Peyer's patch (tissue), 4 donors: ENCODE results near the gene STOML2. TPM values are rescaled to one million over a fixed set of nuclear protein-coding genes. Genes with fewer than 3 reads are reported as not detected.

Experiments
- DNase-seq, 3 donors: peaks; one replicate each; pipeline ENCODE4 v3.0.0-alpha.2; 2017 to 2019
- H3K27ac ChIP-seq, 4 donors: fragments of 200-600 bp; sonication (generic); one replicate each; pipeline ENCODE4 v1.5.1; 2016 to 2019
- H3K27me3 ChIP-seq, 2 donors: fragments of 200-600 bp; sonication (generic); one replicate each; pipeline ENCODE4 v1.5.1; 2019
- H3K36me3 ChIP-seq, 3 donors: fragments of 200-600 bp; sonication (generic); one replicate each; pipeline ENCODE4 v1.5.1; 2016 to 2019
- H3K4me1 ChIP-seq, 4 donors: fragments of 200-600 bp; sonication (generic); one replicate each; pipeline ENCODE4 v1.5.1; 2016 to 2019
- H3K4me3 ChIP-seq, 4 donors: fragments of 200-600 bp; sonication (generic); 1 replicate in 3 of 4; 2 replicates in 1 of 4; pipeline ENCODE4 v1.5.1; 2016 to 2019; ENCODE audit warnings: mild to moderate bottlenecking in 1 of 4
- H3K9me3 ChIP-seq, 4 donors: fragments of 200-600 bp; sonication (generic); one replicate each; pipeline ENCODE4 v1.5.1; 2016 to 2019; ENCODE audit warnings: mild to moderate bottlenecking in 1 of 4
- CTCF ChIP-seq, 6 experiments: fragments of 450-650 bp in 4 of 6; fragments of 200-600 bp in 2 of 6; sonication (generic) in 1 of 6; IDR thresholded peaks; one replicate each; pipeline ENCODE4 v1.5.1; 2017 to 2019; ENCODE audit warnings: antibody characterized with exemption in 6 of 6, mild to moderate bottlenecking in 3 of 6, moderate library complexity in 1 of 6
- POLR2A ChIP-seq, 2 donors: fragments of 450-650 bp; IDR thresholded peaks; one replicate each; pipeline ENCODE4 v1.5.1; 2017; ENCODE audit warnings: antibody characterized with exemption in 2 of 2, mild to moderate bottlenecking in 2 of 2, moderate library complexity in 2 of 2
- total RNA-seq, 4 donors: library from RNA; depleted of rRNA; stranded (reverse); fragments of >200 nt; gene quantifications; one replicate each; pipeline ENCODE4 v1.1.0, GENCODE V29; 2016

Gene STOML2
- total RNA-seq, 4 donors from 2014 or later, result 54.1 to 104 (median 88.7) TPM

GRCh38 chr9:35067056-35067455 lies 35.9 kb downstream of the STOML2 start:
- H3K4me1 ChIP-seq, result peaks cover 4 to 32% (median 14%) of the 10 kb centered on the region in 4 donors
- TF ChIP-seq CTCF (IDR thresholded peaks at IDR 0.05) (no peak), POLR2A (IDR thresholded peaks at IDR 0.05) (no peak)

GRCh38 chr9:35060548-35061207 lies 42.3 kb downstream of the STOML2 start:
- no peaks in the 10 kb centered on the region for H3K9me3 ChIP-seq
- peak in 1 of 3 donors; percentile 46 for DNase-seq
- H3K4me1 ChIP-seq, result no peaks in the 10 kb centered on the region
- no peaks in the 10 kb centered on the region for H3K27me3 ChIP-seq
- TF ChIP-seq POLR2A (IDR thresholded peaks at IDR 0.05) (no peak), CTCF (IDR thresholded peaks at IDR 0.05) (no peak)
- H3K36me3 ChIP-seq, result peaks cover 0 to 100% (median 8%) of the 10 kb centered on the region in 3 donors
- H3K27ac ChIP-seq, result no peak overlapping the region
- no peak overlapping the region for H3K4me3 ChIP-seq

More at GRCh38 chr9:35067056-35067455, 35.9 kb downstream of the STOML2 start:
- peaks cover 0 to 64% (median 6%) of the 10 kb centered on the region in 3 donors for H3K36me3 ChIP-seq
- no peak overlapping the region for H3K4me3 ChIP-seq
- no peak for DNase-seq
- no peaks in the 10 kb centered on the region for H3K27me3 ChIP-seq
- no peak overlapping the region for H3K27ac ChIP-seq
- no peaks in the 10 kb centered on the region for H3K9me3 ChIP-seq

- Histone ChIP-seq H3K27ac (no peak overlapping the region), H3K4me3 (no peak overlapping the region), H3K27me3 (no peaks in the 10 kb centered on the region), H3K9me3 (no peaks in the 10 kb centered on the region), H3K4me1 (no peaks in the 10 kb centered on the region), H3K36me3 (peaks cover 0 to 100% (median 8%) of the 10 kb centered on the region in 3 donors)
- TF ChIP-seq CTCF (IDR thresholded peaks at IDR 0.05) (no peak), POLR2A (IDR thresholded peaks at IDR 0.05) (no peak)
- no peak for DNase-seq
These were observed 43.5 kb downstream of the STOML2 start for GRCh38 chr9:35059438-35059837.

GRCh38 chr9:35057271-35057620 lies 45.7 kb downstream of the STOML2 start:
- DNase-seq, result no peak
- Histone ChIP-seq H3K27ac (no peak overlapping the region), H3K9me3 (no peaks in the 10 kb centered on the region), H3K4me1 (no peaks in the 10 kb centered on the region), H3K27me3 (no peaks in the 10 kb centered on the region), H3K4me3 (no peak overlapping the region), H3K36me3 (peaks cover 0 to 99% (median 7%) of the 10 kb centered on the region in 3 donors)
- TF ChIP-seq CTCF (IDR thresholded peaks at IDR 0.05) (no peak), POLR2A (IDR thresholded peaks at IDR 0.05) (no peak)

GRCh38 chr9:35056571-35057270 lies 46.2 kb downstream of the STOML2 start:
- Histone ChIP-seq H3K9me3 (no peaks in the 10 kb centered on the region), H3K4me3 (no peak overlapping the region), H3K36me3 (peaks cover 0 to 99% (median 4%) of the 10 kb centered on the region in 3 donors), H3K4me1 (no peaks in the 10 kb centered on the region), H3K27ac (no peak overlapping the region), H3K27me3 (no peaks in the 10 kb centered on the region)
- DNase-seq, result no peak
- no peak for TF ChIP-seq CTCF (IDR thresholded peaks at IDR 0.05)
- no peak for TF ChIP-seq POLR2A (IDR thresholded peaks at IDR 0.05)
